Measurements from ENCODE around the gene SLC17A7. TPM values are rescaled to one million over a fixed set of nuclear protein-coding genes. Genes with fewer than 3 reads are reported as not detected.

The SLC17A7 gene
- total and polyA plus RNA-seq, 2 of the 8 experiments (the other 6 are each of a cell fraction or from before 2014, with no cell fraction given) = 2.7 to 3.0 TPM

GRCh38 chr19:49425922-49426592 is 15.3 kb downstream of the SLC17A7 start (continued):
- TF ChIP-seq, protein P1, sequence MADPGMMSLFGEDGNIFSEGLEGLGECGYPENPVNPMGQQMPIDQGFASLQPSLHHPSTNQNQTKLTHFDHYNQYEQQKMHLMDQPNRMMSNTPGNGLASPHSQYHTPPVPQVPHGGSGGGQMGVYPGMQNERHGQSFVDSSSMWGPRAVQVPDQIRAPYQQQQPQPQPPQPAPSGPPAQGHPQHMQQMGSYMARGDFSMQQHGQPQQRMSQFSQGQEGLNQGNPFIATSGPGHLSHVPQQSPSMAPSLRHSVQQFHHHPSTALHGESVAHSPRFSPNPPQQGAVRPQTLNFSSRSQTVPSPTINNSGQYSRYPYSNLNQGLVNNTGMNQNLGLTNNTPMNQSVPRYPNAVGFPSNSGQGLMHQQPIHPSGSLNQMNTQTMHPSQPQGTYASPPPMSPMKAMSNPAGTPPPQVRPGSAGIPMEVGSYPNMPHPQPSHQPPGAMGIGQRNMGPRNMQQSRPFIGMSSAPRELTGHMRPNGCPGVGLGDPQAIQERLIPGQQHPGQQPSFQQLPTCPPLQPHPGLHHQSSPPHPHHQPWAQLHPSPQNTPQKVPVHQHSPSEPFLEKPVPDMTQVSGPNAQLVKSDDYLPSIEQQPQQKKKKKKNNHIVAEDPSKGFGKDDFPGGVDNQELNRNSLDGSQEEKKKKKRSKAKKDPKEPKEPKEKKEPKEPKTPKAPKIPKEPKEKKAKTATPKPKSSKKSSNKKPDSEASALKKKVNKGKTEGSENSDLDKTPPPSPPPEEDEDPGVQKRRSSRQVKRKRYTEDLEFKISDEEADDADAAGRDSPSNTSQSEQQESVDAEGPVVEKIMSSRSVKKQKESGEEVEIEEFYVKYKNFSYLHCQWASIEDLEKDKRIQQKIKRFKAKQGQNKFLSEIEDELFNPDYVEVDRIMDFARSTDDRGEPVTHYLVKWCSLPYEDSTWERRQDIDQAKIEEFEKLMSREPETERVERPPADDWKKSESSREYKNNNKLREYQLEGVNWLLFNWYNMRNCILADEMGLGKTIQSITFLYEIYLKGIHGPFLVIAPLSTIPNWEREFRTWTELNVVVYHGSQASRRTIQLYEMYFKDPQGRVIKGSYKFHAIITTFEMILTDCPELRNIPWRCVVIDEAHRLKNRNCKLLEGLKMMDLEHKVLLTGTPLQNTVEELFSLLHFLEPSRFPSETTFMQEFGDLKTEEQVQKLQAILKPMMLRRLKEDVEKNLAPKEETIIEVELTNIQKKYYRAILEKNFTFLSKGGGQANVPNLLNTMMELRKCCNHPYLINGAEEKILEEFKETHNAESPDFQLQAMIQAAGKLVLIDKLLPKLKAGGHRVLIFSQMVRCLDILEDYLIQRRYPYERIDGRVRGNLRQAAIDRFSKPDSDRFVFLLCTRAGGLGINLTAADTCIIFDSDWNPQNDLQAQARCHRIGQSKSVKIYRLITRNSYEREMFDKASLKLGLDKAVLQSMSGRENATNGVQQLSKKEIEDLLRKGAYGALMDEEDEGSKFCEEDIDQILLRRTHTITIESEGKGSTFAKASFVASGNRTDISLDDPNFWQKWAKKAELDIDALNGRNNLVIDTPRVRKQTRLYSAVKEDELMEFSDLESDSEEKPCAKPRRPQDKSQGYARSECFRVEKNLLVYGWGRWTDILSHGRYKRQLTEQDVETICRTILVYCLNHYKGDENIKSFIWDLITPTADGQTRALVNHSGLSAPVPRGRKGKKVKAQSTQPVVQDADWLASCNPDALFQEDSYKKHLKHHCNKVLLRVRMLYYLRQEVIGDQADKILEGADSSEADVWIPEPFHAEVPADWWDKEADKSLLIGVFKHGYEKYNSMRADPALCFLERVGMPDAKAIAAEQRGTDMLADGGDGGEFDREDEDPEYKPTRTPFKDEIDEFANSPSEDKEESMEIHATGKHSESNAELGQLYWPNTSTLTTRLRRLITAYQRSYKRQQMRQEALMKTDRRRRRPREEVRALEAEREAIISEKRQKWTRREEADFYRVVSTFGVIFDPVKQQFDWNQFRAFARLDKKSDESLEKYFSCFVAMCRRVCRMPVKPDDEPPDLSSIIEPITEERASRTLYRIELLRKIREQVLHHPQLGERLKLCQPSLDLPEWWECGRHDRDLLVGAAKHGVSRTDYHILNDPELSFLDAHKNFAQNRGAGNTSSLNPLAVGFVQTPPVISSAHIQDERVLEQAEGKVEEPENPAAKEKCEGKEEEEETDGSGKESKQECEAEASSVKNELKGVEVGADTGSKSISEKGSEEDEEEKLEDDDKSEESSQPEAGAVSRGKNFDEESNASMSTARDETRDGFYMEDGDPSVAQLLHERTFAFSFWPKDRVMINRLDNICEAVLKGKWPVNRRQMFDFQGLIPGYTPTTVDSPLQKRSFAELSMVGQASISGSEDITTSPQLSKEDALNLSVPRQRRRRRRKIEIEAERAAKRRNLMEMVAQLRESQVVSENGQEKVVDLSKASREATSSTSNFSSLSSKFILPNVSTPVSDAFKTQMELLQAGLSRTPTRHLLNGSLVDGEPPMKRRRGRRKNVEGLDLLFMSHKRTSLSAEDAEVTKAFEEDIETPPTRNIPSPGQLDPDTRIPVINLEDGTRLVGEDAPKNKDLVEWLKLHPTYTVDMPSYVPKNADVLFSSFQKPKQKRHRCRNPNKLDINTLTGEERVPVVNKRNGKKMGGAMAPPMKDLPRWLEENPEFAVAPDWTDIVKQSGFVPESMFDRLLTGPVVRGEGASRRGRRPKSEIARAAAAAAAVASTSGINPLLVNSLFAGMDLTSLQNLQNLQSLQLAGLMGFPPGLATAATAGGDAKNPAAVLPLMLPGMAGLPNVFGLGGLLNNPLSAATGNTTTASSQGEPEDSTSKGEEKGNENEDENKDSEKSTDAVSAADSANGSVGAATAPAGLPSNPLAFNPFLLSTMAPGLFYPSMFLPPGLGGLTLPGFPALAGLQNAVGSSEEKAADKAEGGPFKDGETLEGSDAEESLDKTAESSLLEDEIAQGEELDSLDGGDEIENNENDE (IDR thresholded peaks at IDR 0.05; ENCODE audit: insufficient replicate concordance, low read length) = no peak
- TF ChIP-seq RAD21 (IDR thresholded peaks at IDR 0.05 in 1 of 2, conservative IDR thresholded peaks at IDR 0.05 in 1 of 2; ENCODE audit: low read depth in 2 of 2, low read length in 2 of 2) = peak in 1 of 2 experiments; percentile 20; a peak in 1 of 4 replicates
- no peak for TF ChIP-seq SRF (IDR thresholded peaks at IDR 0.05; ENCODE audit: low read depth, low read length)
- no peak for TF ChIP-seq KDM1A (IDR thresholded peaks at IDR 0.05; ENCODE audit: borderline replicate concordance, low read length)
- 0 out of 2 replicates have a peak, but pooled peaks have one; percentile 42 for TF ChIP-seq TCF12 (IDR thresholded peaks at IDR 0.05; ENCODE audit: low read depth, low read length)
- TF ChIP-seq GABPA (IDR thresholded peaks at IDR 0.05; ENCODE audit: borderline replicate concordance, insufficient read depth, low read length) = no peak
- TF ChIP-seq CHD1 (IDR thresholded peaks at IDR 0.05; ENCODE audit: low read depth, low read length) = no peak
- no peak for TF ChIP-seq SIRT6 (IDR thresholded peaks at IDR 0.05; ENCODE audit: low read length)
- TF ChIP-seq SIN3A (conservative IDR thresholded peaks at IDR 0.05 in 1 of 2, IDR thresholded peaks at IDR 0.05 in 1 of 2; ENCODE audit: low read depth in 1 of 2, low read length in 2 of 2) = peak in 1 of 2 experiments; percentile 65; a peak in 1 of 4 replicates
- no peak for TF ChIP-seq MAFK (IDR thresholded peaks at IDR 0.05; ENCODE audit: low read depth, low read length)
